SK-N-SH (cell line): Measurements from ENCODE around the gene BRI3.

Experiments
- ZBTB33 ChIP-seq: IDR thresholded peaks from 2 replicates; pipeline ENCODE4 v1.4.0; 2012; ENCODE audit warnings: low read depth, borderline replicate concordance
- TF ChIP-seq, protein P1 (sequence below): fragments of 200-600 bp; sonication (generic); IDR thresholded peaks from 2 replicates; pipeline ENCODE4 v1.6.1; 2017; ENCODE audit warnings: antibody characterized with exemption, mild to moderate bottlenecking, moderate library complexity

GRCh38 chr7:98265841-98266271 lies 15.6 kb upstream of the BRI3 start:
- TF ChIP-seq, protein P1, sequence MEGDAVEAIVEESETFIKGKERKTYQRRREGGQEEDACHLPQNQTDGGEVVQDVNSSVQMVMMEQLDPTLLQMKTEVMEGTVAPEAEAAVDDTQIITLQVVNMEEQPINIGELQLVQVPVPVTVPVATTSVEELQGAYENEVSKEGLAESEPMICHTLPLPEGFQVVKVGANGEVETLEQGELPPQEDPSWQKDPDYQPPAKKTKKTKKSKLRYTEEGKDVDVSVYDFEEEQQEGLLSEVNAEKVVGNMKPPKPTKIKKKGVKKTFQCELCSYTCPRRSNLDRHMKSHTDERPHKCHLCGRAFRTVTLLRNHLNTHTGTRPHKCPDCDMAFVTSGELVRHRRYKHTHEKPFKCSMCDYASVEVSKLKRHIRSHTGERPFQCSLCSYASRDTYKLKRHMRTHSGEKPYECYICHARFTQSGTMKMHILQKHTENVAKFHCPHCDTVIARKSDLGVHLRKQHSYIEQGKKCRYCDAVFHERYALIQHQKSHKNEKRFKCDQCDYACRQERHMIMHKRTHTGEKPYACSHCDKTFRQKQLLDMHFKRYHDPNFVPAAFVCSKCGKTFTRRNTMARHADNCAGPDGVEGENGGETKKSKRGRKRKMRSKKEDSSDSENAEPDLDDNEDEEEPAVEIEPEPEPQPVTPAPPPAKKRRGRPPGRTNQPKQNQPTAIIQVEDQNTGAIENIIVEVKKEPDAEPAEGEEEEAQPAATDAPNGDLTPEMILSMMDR, result no peak
- no peak for TF ChIP-seq ZBTB33
